Lung (tissue), 12 donors: ENCODE measurements around the gene KIF14. TPM values are rescaled to one million over a fixed set of nuclear protein-coding genes. Genes with fewer than 3 reads are reported as not detected.

ENCODE experiments used
- ATAC-seq: fragments of 200-7000 bp; cut with Tn5 transposase; one replicate; pipeline ENCODE4 v1.9.1; 2020; ENCODE audit warnings: moderate number of reproducible peaks; ENCODE audit not compliant: insufficient read depth, low FRiP score
- DNase-seq, 3 donors: peaks; one replicate each; pipeline ENCODE4 v3.0.0-alpha.2; 2013 to 2017
- H3K27ac ChIP-seq, 2 donors: one replicate each; pipeline ENCODE4 v1.5.1; 2013; ENCODE audit warnings: mild to moderate bottlenecking in 2 of 2, moderate library complexity in 2 of 2, control low read depth in 1 of 2, inconsistent platforms in 1 of 2, low read depth in 1 of 2, low read length in 1 of 2
- H3K27me3 ChIP-seq, 3 donors: one replicate each; pipeline ENCODE4 v1.5.1; 2013; ENCODE audit warnings: low read length in 2 of 3; ENCODE audit not compliant: control insufficient read depth in 3 of 3, insufficient read depth in 3 of 3
- H3K36me3 ChIP-seq, 4 donors: one replicate each; pipeline ENCODE4 v1.5.1; 2013; ENCODE audit warnings: low read length in 4 of 4, mild to moderate bottlenecking in 1 of 4, moderate library complexity in 1 of 4; ENCODE audit not compliant: control insufficient read depth in 4 of 4, insufficient read depth in 4 of 4
- H3K4me1 ChIP-seq, 5 donors: one replicate each; pipeline ENCODE4 v1.5.1; 2013; ENCODE audit warnings: low read length in 5 of 5, mild to moderate bottlenecking in 2 of 5, moderate library complexity in 1 of 5; ENCODE audit not compliant: control insufficient read depth in 5 of 5, insufficient read depth in 5 of 5
- H3K4me3 ChIP-seq: one replicate; pipeline ENCODE4 v1.5.1; 2013; ENCODE audit warnings: mild to moderate bottlenecking, control low read depth, moderate library complexity
- H3K9ac ChIP-seq, 2 donors: one replicate each; pipeline ENCODE4 v1.5.1; 2013; ENCODE audit warnings: low read length in 2 of 2, control low read depth in 1 of 2; ENCODE audit not compliant: insufficient read depth in 1 of 2
- H3K9me3 ChIP-seq, 4 donors: one replicate each; pipeline ENCODE4 v1.5.1; 2013; ENCODE audit warnings: low read length in 3 of 4, mild to moderate bottlenecking in 1 of 4, moderate library complexity in 1 of 4; ENCODE audit not compliant: control insufficient read depth in 4 of 4, insufficient read depth in 3 of 4
- WGBS, 2 donors: extraction: QIAGEN DNeasy Blood & Tissue Kit; methylation state at CpG; one replicate each; pipeline ENCODE4 v1.1.7; 2013; 5-methylcytosine and 5-hydroxymethylcytosine counted together
- polyA plus RNA-seq, 2 donors: library from polyadenylated mRNA; stranded (reverse); fragments of 200-250 nt; gene quantifications; one replicate each; pipeline ENCODE4 v1.2.1, GENCODE V29; 2013
- total RNA-seq, 2 donors: library from RNA; depleted of rRNA in 1 of 2; stranded (reverse); fragments of >200 nt in 1 of 2; gene quantifications; one replicate each; pipeline ENCODE4 v1.2.1, GENCODE V29; 2014 to 2021
- TF ChIP-seq, protein P1 (sequence below): IDR thresholded peaks from 2 replicates; pipeline ENCODE4 v1.5.1; 2012; ENCODE audit warnings: mild to moderate bottlenecking; ENCODE audit errors: control extremely low read depth, extremely low read depth
- donor health status: control.
- donor health status: control.
- donor health status: Bipolar disorder and iron deficiency.
- donor health status: healthy.
- donor health status: DM: yes; HTN: yes; CAD: no.

KIF14 gene
- total and polyA plus RNA-seq, 4 donors, result 0.16 to 2.5 (median 0.32) TPM

DNA sequence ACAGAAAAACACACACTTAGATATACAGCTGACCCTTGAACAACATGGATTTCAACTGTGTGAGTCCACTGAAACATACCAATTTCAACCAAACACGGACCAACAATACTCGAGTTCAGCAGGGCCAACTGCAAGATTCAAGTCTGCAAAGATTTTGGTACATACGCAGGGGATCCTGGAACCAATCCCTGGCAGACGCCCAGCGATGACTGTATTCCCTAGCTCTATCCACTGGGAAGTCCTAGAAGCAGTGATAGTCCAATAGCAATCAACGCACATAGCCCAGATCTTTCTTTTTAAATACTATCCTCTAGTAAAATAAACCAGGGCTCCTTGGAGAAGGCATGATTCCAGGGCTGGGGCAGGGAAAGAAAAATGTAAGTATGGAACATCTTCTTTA, 40.2 kb upstream of the KIF14 start:
- no peak overlapping the region for H3K9ac ChIP-seq
- peaks cover 0 to 3% (median 0%) of the 10 kb centered on the region in 5 donors for H3K4me1 ChIP-seq
- peaks cover 18 to 47% (median 32%) of the 10 kb centered on the region in 4 donors for H3K36me3 ChIP-seq
- no peak overlapping the region for H3K27ac ChIP-seq
- ATAC-seq (no peak), DNase-seq (no peak)
- TF ChIP-seq, protein P1, sequence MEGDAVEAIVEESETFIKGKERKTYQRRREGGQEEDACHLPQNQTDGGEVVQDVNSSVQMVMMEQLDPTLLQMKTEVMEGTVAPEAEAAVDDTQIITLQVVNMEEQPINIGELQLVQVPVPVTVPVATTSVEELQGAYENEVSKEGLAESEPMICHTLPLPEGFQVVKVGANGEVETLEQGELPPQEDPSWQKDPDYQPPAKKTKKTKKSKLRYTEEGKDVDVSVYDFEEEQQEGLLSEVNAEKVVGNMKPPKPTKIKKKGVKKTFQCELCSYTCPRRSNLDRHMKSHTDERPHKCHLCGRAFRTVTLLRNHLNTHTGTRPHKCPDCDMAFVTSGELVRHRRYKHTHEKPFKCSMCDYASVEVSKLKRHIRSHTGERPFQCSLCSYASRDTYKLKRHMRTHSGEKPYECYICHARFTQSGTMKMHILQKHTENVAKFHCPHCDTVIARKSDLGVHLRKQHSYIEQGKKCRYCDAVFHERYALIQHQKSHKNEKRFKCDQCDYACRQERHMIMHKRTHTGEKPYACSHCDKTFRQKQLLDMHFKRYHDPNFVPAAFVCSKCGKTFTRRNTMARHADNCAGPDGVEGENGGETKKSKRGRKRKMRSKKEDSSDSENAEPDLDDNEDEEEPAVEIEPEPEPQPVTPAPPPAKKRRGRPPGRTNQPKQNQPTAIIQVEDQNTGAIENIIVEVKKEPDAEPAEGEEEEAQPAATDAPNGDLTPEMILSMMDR, result no peak
- peaks cover 0 to 1% (median 0%) of the 10 kb centered on the region in 4 donors for H3K9me3 ChIP-seq
- H3K4me3 ChIP-seq, result no peak overlapping the region
- no peaks in the 10 kb centered on the region for H3K27me3 ChIP-seq
- 92 to 94% methylated on average over 6 of the region's 6 CpGs for WGBS, 2 donors

DNA sequence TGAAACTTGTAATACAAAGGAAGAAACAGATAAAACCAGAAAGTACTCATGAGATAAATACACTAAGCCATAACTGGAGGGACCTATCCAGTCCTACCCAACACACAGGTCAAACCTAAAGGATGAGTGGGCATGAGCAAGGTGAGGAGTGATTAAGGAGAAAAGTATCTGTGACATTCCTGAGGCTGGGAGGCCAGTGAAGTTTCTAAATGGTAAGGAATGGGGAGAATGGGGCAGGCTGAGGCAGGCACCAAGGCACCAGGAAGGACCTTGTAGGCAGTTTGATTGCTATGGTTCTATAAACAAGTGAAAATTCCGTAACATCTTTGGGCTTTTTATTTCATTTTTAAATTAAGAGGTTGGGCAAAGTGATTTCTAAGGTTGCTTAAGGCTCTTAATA, 38.7 kb upstream of the KIF14 start:
- Histone ChIP-seq H3K9ac (no peak overlapping the region), H3K9me3 (peaks cover 0 to 1% (median 0%) of the 10 kb centered on the region in 4 donors), H3K27me3 (no peaks in the 10 kb centered on the region), H3K4me3 (no peak overlapping the region), H3K4me1 (no peaks in the 10 kb centered on the region), H3K27ac (no peak overlapping the region), H3K36me3 (peaks cover 20 to 47% (median 34%) of the 10 kb centered on the region in 4 donors)
- ATAC-seq, result no peak
- no peak for DNase-seq
- 94 to 100% methylated on average over 1 of the region's 1 CpG for WGBS, 2 donors
- TF ChIP-seq, protein P1, result no peak

DNA sequence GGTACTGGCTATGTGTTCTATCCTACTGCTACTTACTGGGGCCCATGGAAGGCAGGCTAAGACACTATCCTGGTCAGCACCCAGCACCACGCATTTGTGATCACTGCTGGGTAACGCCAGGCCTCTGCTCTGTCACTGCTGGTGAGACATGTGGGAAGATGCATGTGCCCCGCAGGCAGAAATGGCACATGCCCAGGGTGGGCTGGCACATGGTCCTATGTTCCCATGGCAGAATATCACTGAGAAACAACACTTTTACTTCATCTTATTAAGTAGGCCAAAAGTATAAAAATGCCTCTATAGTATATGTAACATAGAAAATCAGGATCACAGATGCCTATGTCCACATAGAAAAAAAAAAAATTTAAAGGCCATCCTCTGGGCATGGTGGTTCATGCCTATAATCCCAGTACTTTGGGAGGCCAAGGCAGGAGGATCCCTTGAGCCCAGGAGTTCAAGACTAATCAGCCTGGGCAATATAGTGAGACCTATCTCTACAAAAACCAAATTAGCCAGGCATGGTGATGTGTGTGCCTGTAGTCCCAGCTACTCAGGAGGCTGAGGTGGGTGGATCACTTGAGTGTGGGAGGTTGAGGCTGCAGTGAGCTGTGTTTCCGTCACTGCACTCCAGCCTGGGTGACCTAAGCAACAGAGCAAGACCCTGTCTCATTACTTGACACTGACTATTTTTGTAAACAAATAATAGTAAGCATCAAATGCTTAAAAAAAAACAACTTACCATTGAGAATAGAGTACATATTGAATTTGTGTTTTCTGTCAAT, 37.7 kb upstream of the KIF14 start:
- peaks cover 20 to 38% (median 30%) of the 10 kb centered on the region in 4 donors for H3K36me3 ChIP-seq
- WGBS, 2 donors, result 84 to 99% methylated on average over 4 of the region's 4 CpGs
- H3K9ac ChIP-seq, result no peak overlapping the region

More for the DNA sequence above, 37.7 kb upstream of the KIF14 start:
- TF ChIP-seq, protein P1, result no peak
- ATAC-seq (no peak), DNase-seq (no peak)
- no peaks in the 10 kb centered on the region for H3K4me1 ChIP-seq
- H3K27ac ChIP-seq, result no peak overlapping the region
- H3K4me3 ChIP-seq, result no peak overlapping the region
- H3K27me3 ChIP-seq, result no peaks in the 10 kb centered on the region
- H3K9me3 ChIP-seq, result peaks cover 0 to 1% (median 0%) of the 10 kb centered on the region in 4 donors
